Neural cell (in vitro differentiated cells): ENCODE data around the gene FUT7. TPM values are rescaled to one million over a fixed set of nuclear protein-coding genes. Genes with fewer than 3 reads are reported as not detected.

Experiments used
- H2AFZ ChIP-seq: fragments of 200-600, 300-800 bp; sonication (generic), shearing (Covaris generic); 2 replicates; pipeline ENCODE4 v1.6.0; 2014; ENCODE audit warnings: low read depth, mild to moderate bottlenecking, antibody characterized with exemption, low read length, moderate library complexity
- H3F3A ChIP-seq: fragments of 200-600 bp; shearing (Covaris generic); 2 replicates; pipeline ENCODE4 v1.6.1; 2016; ENCODE audit warnings: mild to moderate bottlenecking, moderate library complexity, mixed read lengths, antibody characterized with exemption, low read length; ENCODE audit not compliant: insufficient read depth, poor library complexity, severe bottlenecking
- H3K27ac ChIP-seq: fragments of 200-600, 300-800 bp; sonication (generic), shearing (Covaris generic); 2 replicates; pipeline ENCODE4 v1.5.1; 2014; ENCODE audit warnings: mild to moderate bottlenecking, low read length, moderate library complexity
- H3K27me3 ChIP-seq: fragments of 300-800, 200-600 bp; sonication (generic), shearing (Covaris generic); 2 replicates; pipeline ENCODE4 v1.6.0; 2014; ENCODE audit warnings: mild to moderate bottlenecking, low read depth, low read length, moderate library complexity; ENCODE audit not compliant: insufficient read depth
- H3K36me3 ChIP-seq: fragments of 300-800, 200-600 bp; sonication (generic), shearing (Covaris generic); 2 replicates; pipeline ENCODE4 v1.5.1; 2014; ENCODE audit warnings: mild to moderate bottlenecking, antibody characterized with exemption, low read length, moderate library complexity; ENCODE audit not compliant: insufficient read depth
- H3K4me2 ChIP-seq: fragments of 300-800, 200-600 bp; sonication (generic), shearing (Covaris generic); 2 replicates; pipeline ENCODE4 v1.6.0; 2014; ENCODE audit warnings: mild to moderate bottlenecking, low read length
- H3K4me3 ChIP-seq: fragments of 300-800, 200-600 bp; sonication (generic), shearing (Covaris generic); 2 replicates; pipeline ENCODE4 v1.5.1; 2014; ENCODE audit warnings: mild to moderate bottlenecking, low read length, moderate library complexity
- H3K79me2 ChIP-seq: fragments of 200-600 bp; shearing (Covaris generic); replicated peaks from 2 replicates; pipeline ENCODE4 v1.6.0; 2014; ENCODE audit warnings: mild to moderate bottlenecking, low read length, moderate library complexity; ENCODE audit not compliant: insufficient read depth
- H3K9ac ChIP-seq: fragments of 300-800, 200-600 bp; sonication (generic), shearing (Covaris generic); 2 replicates; pipeline ENCODE4 v1.6.1; 2016; ENCODE audit warnings: mild to moderate bottlenecking, low read length, mixed read lengths
- H3K9me2 ChIP-seq: fragments of 200-600 bp; shearing (Covaris generic); 2 replicates; pipeline ENCODE4 v1.6.1; 2016; ENCODE audit warnings: mild to moderate bottlenecking, low read length, mixed read lengths; ENCODE audit not compliant: insufficient read depth
- H3K9me3 ChIP-seq: fragments of 200-600, 300-800 bp; sonication (generic), shearing (Covaris generic); 2 replicates; pipeline ENCODE4 v1.6.1; 2016; ENCODE audit warnings: mild to moderate bottlenecking, mixed run types, low read length, moderate library complexity, mixed read lengths
- H4K20me1 ChIP-seq: fragments of 200-600 bp; shearing (Covaris generic); 2 replicates; pipeline ENCODE4 v1.6.1; 2016; ENCODE audit warnings: mild to moderate bottlenecking, mixed run types; ENCODE audit not compliant: insufficient read depth
- CTCF ChIP-seq: fragments of 450-650 bp; IDR thresholded peaks from 2 replicates; pipeline ENCODE4 v1.5.1; 2014; ENCODE audit warnings: antibody characterized with exemption, mild to moderate bottlenecking, moderate library complexity; ENCODE audit not compliant: poor library complexity, severe bottlenecking
- EP300 ChIP-seq: fragments of 450-650 bp; conservative IDR thresholded peaks from 2 replicates; pipeline ENCODE4 v1.6.1; 2014; ENCODE audit warnings: antibody characterized with exemption, mild to moderate bottlenecking, moderate library complexity; ENCODE audit not compliant: poor library complexity, severe bottlenecking
- EZH2 ChIP-seq: fragments of 200-600, 300-800 bp; shearing (Covaris generic), sonication (generic); IDR thresholded peaks from 2 replicates; pipeline ENCODE4 v1.6.1; 2014; ENCODE audit warnings: antibody characterized with exemption, low read length, borderline replicate concordance, mild to moderate bottlenecking; ENCODE audit not compliant: insufficient read depth, poor library complexity, severe bottlenecking
- MXI1 ChIP-seq: fragments of 450-650 bp; conservative IDR thresholded peaks from 2 replicates; pipeline ENCODE4 v1.6.1; 2014; ENCODE audit warnings: antibody characterized with exemption, mild to moderate bottlenecking; ENCODE audit not compliant: poor library complexity, severe bottlenecking
- POLR2AphosphoS5 ChIP-seq: IDR thresholded peaks from 2 replicates; pipeline ENCODE4 v1.6.1; 2012
- RAD21 ChIP-seq: fragments of 450-650 bp; conservative IDR thresholded peaks from 2 replicates; pipeline ENCODE4 v1.6.1; 2014; ENCODE audit warnings: antibody characterized with exemption, mild to moderate bottlenecking, moderate library complexity
- REST ChIP-seq: IDR thresholded peaks from 2 replicates; pipeline ENCODE4 v1.6.1; 2012; ENCODE audit warnings: borderline replicate concordance
- SMC3 ChIP-seq: fragments of 450-650 bp; conservative IDR thresholded peaks from 2 replicates; pipeline ENCODE4 v1.6.1; 2014; ENCODE audit warnings: antibody characterized with exemption, mild to moderate bottlenecking, moderate library complexity; ENCODE audit not compliant: poor library complexity
- TAF1 ChIP-seq: IDR thresholded peaks from 2 replicates; pipeline ENCODE4 v1.6.1; 2012; ENCODE audit warnings: low read depth
- polyA plus RNA-seq: library from polyadenylated mRNA; depleted of rRNA; stranded (reverse); fragments of >200 nt; gene quantifications from 2 replicates; pipeline ENCODE4 v1.2.3, GENCODE V29; 2014

FUT7 gene
- polyA plus RNA-seq, 1 donor from 2014 or later = 0.69 TPM

GRCh38 chr9:137012694-137013570 is 19.0 kb downstream of the FUT7 start:
- Histone ChIP-seq H3F3A (no peaks in the 10 kb centered on the region), H3K4me3 (no peak overlapping the region), H3K79me2 (no peaks in the 10 kb centered on the region), H3K27me3 (no peaks in the 10 kb centered on the region), H3K9ac (no peak overlapping the region), H4K20me1 (no peaks in the 10 kb centered on the region), H2AFZ (no peak overlapping the region), H3K4me2 (no peak overlapping the region), H3K9me3 (no peaks in the 10 kb centered on the region), H3K9me2 (no peaks in the 10 kb centered on the region), H3K36me3 (peaks cover 7% of the 10 kb centered on the region), H3K27ac (no peak overlapping the region)
- TF ChIP-seq POLR2AphosphoS5 = no peak
- TF ChIP-seq REST = no peak
- no peak for TF ChIP-seq CTCF
- no peak for TF ChIP-seq MXI1
- TF ChIP-seq TAF1 = no peak
- TF ChIP-seq RAD21 = no peak
- TF ChIP-seq EP300 = no peak
- no peak for TF ChIP-seq SMC3
- TF ChIP-seq EZH2 = no peak

DNA sequence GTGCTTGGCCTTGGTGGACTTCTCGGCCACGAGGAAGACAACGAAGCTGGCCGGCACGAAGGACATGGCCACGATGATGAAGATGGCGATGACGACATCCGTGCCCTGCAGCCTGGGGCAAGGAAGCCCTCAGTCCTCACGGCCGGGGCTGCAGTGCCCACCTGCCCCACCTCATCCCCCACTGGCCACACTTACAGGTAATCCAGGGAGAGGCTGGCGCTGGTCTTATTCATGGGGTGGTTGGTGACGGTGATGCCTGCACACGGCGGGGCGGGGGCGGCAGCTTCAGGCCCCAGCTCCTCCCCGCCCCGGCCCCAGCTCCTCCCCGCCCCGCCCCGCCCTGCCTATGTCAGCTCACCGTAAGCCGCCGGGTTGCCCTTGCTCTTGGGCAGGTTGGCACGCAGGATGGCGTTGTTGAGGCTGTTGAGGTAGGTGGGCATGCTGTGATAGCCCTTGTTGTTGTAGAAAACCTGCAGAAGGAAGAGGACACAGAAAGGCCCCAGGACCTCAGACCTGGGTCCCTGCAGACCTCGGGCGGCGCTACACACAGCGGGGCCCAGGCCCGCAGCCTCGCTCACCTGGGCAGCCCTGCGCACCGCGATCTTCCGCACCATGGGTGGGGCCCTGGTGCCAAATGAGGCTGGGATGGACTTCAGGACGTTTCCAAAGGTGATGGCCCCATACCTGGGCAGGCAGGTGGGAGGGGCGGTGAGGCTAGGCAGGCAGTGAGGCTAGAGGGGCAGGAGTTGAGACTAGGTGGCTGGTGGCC is 19.8 kb downstream of the FUT7 start:
- H3K9me3 ChIP-seq = no peaks in the 10 kb centered on the region
- no peak overlapping the region for H3K9ac ChIP-seq
- no peak overlapping the region for H2AFZ ChIP-seq
- H3K36me3 ChIP-seq = peaks cover 7% of the 10 kb centered on the region
- no peak for TF ChIP-seq RAD21
- TF ChIP-seq MXI1 = no peak
- no peak for TF ChIP-seq CTCF
- no peak for TF ChIP-seq REST
- TF ChIP-seq POLR2AphosphoS5 = no peak
- TF ChIP-seq TAF1 = no peak
- TF ChIP-seq SMC3 = no peak
- no peak for TF ChIP-seq EP300
- no peak for TF ChIP-seq EZH2
- no peak overlapping the region for H3K27ac ChIP-seq
- no peaks in the 10 kb centered on the region for H4K20me1 ChIP-seq
- H3K4me3 ChIP-seq = no peak overlapping the region
- H3F3A ChIP-seq = no peaks in the 10 kb centered on the region
- H3K27me3 ChIP-seq = no peaks in the 10 kb centered on the region
- H3K4me2 ChIP-seq = no peak overlapping the region
- no peaks in the 10 kb centered on the region for H3K79me2 ChIP-seq
- no peaks in the 10 kb centered on the region for H3K9me2 ChIP-seq
